ENCODE data around the gene B3GNT4. TPM values are rescaled to one million over a fixed set of nuclear protein-coding genes. Genes with fewer than 3 reads are reported as not detected.

Gene B3GNT4
- total and polyA plus RNA-seq, 12 donors = 0.29 to 0.70 TPM; not detected in 10

DNA sequence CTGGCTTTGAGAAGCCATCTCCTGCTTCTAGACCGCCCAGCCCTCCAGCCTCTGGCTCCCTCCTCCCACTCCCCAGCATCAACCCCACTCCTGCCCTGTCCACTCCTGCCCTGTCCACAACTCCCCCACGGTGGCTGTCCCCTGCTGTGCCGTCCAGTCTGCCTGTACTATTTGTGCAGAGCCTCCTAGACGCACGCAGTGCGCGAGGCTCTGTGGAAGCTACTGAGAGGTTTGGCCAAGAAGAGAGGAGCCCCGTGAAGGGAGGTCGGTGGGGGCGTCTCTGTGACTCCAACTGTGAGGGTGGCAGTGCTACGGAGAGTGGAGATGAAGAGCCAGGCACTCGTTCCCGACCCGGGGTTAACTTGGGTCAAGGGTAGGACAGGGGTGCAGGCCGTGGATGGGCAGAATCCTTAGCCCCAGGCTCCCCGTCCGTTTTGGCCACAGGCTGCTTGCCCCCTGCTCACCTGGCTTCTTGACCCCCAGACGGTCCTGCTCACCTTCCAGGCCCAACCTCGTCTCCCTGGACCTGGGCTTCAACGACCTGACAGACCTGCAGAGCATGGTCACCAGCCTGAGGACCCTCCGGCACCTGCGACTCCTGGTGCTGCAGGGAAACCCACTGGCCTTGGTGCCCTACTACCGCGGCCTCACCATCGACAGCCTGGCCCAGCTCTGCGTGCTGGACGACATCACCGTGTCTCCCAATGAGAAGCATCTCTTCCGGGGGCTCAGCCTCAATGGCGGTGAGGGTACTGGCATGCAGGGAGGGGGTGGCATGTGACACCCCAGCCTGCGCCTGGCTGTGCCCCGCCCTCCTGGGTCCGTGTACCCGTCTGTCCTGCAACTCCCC lies 13.7 kb upstream of the B3GNT4 start:
- H3K9me3 ChIP-seq = peaks cover 0 to 5% (median 0%) of the 10 kb centered on the region in 11 donors
- no peaks in the 10 kb centered on the region for H3K27me3 ChIP-seq
- H3K36me3 ChIP-seq = no peaks in the 10 kb centered on the region
- DNase-seq (no peak), ATAC-seq (peak in 1 of 8 donors; percentile 18)
- H3K27ac ChIP-seq = no peak overlapping the region
- intact Hi-C loops (cut with DNase I) = loop anchor here in 5 of 10 donors (2.0 to 10.0 kb wide), 4 partner anchors 58 to 275 kb away; partner anchors contain the start of gene CFAP251 (in 1 of the 5)
- 84 to 87% methylated on average over 34 of the region's 34 CpGs for WGBS, 2 donors
- TF ChIP-seq, protein P1, sequence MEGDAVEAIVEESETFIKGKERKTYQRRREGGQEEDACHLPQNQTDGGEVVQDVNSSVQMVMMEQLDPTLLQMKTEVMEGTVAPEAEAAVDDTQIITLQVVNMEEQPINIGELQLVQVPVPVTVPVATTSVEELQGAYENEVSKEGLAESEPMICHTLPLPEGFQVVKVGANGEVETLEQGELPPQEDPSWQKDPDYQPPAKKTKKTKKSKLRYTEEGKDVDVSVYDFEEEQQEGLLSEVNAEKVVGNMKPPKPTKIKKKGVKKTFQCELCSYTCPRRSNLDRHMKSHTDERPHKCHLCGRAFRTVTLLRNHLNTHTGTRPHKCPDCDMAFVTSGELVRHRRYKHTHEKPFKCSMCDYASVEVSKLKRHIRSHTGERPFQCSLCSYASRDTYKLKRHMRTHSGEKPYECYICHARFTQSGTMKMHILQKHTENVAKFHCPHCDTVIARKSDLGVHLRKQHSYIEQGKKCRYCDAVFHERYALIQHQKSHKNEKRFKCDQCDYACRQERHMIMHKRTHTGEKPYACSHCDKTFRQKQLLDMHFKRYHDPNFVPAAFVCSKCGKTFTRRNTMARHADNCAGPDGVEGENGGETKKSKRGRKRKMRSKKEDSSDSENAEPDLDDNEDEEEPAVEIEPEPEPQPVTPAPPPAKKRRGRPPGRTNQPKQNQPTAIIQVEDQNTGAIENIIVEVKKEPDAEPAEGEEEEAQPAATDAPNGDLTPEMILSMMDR (IDR thresholded peaks at IDR 0.05) = no peak
- H3K4me3 ChIP-seq = no peak overlapping the region
- H3K4me1 ChIP-seq = no peaks in the 10 kb centered on the region

DNA sequence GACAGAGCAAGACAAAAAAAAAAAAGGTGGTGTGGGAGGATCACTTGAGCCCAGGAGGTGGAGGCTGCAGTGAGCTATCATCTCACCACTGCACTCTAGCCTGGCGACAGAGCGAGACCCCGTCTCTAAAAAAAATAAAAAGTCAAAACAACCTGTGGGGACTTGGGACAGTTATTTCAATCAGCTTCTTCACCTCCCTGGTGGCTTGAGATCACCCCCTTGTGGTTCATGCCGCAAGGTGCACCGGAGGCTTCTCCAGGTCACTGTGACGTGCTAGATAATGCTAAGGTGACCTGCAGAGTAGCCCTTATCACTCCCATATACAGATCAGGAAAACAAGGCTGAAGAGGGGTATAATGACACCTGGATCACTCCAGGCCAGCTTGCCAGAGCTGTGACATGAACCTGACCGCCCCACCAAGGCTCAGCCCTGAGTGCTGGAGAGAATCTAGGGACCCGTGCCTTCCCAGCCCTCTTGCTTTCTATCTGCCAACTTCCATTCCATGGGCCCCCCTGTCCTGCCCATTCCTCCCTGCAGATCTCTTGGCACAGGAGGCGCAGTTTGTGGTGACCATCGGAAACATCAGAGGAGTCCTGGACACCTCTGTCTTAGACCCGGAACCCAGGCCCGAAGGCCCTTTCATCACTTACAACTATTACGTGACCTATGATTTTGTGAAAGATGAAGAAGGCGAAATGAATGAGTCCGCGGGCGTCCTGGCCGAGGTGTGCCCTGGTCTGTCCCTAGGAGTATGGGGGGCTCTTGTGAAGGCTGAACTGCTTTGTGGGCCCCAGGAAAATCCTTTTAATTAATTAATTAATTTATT lies 12.5 kb upstream of the B3GNT4 start:
- WGBS, 2 donors = 64 to 69% methylated on average over 18 of the region's 18 CpGs
- no peaks in the 10 kb centered on the region for H3K27me3 ChIP-seq
- intact Hi-C loops (cut with DNase I) = loop anchor here in 4 of 10 donors (2.0 to 10.0 kb wide), 4 partner anchors 59 to 276 kb away; partner anchors contain the start of gene CFAP251 (in 1 of the 4)
- TF ChIP-seq, protein P1 (IDR thresholded peaks at IDR 0.05) = peak; percentile 35 to 80 (median 66)
- H3K9me3 ChIP-seq = peaks cover 0 to 14% (median 0%) of the 10 kb centered on the region in 11 donors
- DNase-seq (peak; percentile 22 to 44), ATAC-seq (peak; percentile 20 to 83 (median 64))
- H3K4me1 ChIP-seq = no peaks in the 10 kb centered on the region
- H3K36me3 ChIP-seq = no peaks in the 10 kb centered on the region
- no peak overlapping the region for H3K4me3 ChIP-seq
- no peak overlapping the region for H3K27ac ChIP-seq

DNA sequence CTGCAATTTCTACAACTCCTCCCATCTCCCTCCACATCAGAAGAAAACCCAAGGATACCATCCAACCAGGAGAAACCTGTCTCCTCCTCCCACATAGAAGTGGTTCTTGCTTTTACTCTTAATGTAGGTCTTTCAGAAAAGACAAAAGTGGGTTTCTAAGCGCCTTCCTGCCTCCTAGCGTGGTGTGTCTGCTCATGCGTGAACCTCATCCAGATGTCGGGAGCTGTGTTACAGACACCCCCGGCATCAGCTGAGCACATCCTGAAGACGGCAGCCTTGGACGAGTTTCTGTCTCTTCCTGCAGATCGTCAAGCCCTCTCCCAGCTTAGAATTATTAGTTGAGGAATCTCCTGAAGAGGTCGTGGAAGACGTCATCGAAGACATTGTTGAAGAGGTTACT lies 11.1 kb upstream of the B3GNT4 start:
- TF ChIP-seq, protein P1 (IDR thresholded peaks at IDR 0.05) = no peak
- H3K27ac ChIP-seq = no peak overlapping the region
- intact Hi-C loops (cut with DNase I) = loop anchor here in 4 of 10 donors (5.0 to 10.0 kb wide), 3 partner anchors 60 to 278 kb away; partner anchors contain the start of gene CFAP251 (in 1 of the 4)
- no peaks in the 10 kb centered on the region for H3K4me1 ChIP-seq
- ATAC-seq = no peak
- H3K4me3 ChIP-seq = no peak overlapping the region
- peaks cover 0 to 2% (median 0%) of the 10 kb centered on the region in 7 donors for H3K27me3 ChIP-seq
- no peaks in the 10 kb centered on the region for H3K36me3 ChIP-seq
- DNase-seq = no peak
- WGBS, 2 donors = 73 to 77% methylated on average over 11 of the region's 11 CpGs
- H3K9me3 ChIP-seq = peaks cover 0 to 14% (median 0%) of the 10 kb centered on the region in 11 donors

DNA sequence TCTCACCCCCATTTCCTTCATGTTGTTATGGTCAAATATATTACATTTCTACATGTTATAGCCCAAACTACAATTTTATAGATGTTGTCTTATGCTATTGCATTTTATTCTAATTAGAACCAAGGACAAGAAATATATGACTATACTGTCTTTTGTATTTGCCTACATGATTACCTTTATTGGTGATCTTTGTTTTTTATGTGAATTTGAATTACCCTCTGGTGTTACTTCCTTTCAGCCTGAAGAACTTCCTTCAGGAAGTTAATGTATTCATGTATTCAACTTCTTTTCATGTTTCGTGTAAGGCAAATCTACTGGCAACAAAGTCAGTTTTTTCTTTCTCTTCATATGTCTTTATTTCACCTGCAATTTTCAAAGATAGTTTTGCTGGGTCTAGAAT lies 8.7 kb upstream of the B3GNT4 start:
- intact Hi-C loops (cut with DNase I) = loop anchor here in 4 of 10 donors (5.0 to 10.0 kb wide), 3 partner anchors 63 to 280 kb away; partner anchors contain the start of gene CFAP251 (in 1 of the 4)
- DNase-seq = no peak
- Histone ChIP-seq H3K27me3 (peaks cover 0 to 22% (median 13%) of the 10 kb centered on the region in 7 donors), H3K4me1 (no peaks in the 10 kb centered on the region), H3K36me3 (no peaks in the 10 kb centered on the region), H3K9me3 (peaks cover 0 to 14% (median 0%) of the 10 kb centered on the region in 11 donors), H3K4me3 (no peak overlapping the region), H3K27ac (no peak overlapping the region)
- TF ChIP-seq, protein P1 (IDR thresholded peaks at IDR 0.05) = no peak
- 68 to 71% methylated on average over 1 of the region's 1 CpG for WGBS, 2 donors
- no peak for ATAC-seq

All from heart right ventricle (tissue), 16 donors.